Daoy (cell line): ENCODE data around the gene TFAP2A. TPM values are rescaled to one million over a fixed set of nuclear protein-coding genes. Genes with fewer than 3 reads are reported as not detected.

ENCODE experiments used
- DNase-seq: peaks from one replicate; pipeline ENCODE4 v3.0.0-alpha.2; 2015; ENCODE audit warnings: low read depth
- total RNA-seq: library from RNA; depleted of rRNA; stranded (reverse); fragments of >200 nt; shearing (Covaris generic); gene quantifications from 2 replicates; pipeline ENCODE4 v1.2.3, GENCODE V29; 2014; rRNA removed

The TFAP2A gene
- total RNA-seq, 1 experiment from 2014 or later: 4.5 TPM

- no peak for DNase-seq
Observed at GRCh38 chr6:10382728-10383330, 32.0 kb downstream of the TFAP2A start.

- no peak for DNase-seq
Observed at GRCh38 chr6:10382322-10382721, 32.6 kb downstream of the TFAP2A start.

- no peak for DNase-seq
Observed at GRCh38 chr6:10381830-10382208, 33.1 kb downstream of the TFAP2A start.

DNA sequence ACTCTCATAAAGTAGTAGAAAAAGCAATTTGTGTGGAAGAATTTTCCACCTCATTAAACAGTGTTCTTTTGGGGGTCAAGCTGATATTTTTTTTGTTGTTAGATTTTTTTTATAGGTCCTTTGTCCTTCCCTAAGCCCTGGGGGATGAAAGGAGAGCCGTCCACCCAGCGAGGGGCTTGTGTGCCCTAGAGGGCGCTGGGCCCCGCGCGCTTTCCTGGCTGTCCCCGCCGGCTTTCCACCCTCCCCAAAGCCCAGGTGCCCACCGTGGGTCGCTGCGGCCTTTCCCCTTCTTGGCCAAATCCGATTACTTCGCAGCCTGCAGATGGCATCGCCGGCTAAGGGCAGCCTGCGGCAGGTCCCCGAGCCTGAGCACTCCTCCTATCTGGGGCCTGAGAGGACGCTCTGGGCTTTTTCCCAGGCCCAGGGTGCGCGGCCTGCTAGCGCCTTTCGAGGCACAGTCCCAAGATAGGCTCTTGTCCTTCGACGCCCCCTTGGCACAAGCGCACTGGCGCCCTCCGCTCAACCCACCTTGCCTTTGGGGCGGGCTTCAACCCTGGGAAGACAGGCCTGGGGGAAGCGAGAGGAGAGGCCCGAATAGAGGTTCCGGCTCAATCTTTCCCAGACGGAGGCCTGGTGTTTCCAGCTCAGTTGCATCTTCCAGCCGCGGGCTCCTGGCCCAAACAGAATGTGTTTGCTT lies 33.6 kb downstream of the TFAP2A start:
- DNase-seq: peak; percentile 25

- DNase-seq: no peak
Observed at GRCh38 chr6:10375391-10375969, 39.4 kb downstream of the TFAP2A start.

DNA sequence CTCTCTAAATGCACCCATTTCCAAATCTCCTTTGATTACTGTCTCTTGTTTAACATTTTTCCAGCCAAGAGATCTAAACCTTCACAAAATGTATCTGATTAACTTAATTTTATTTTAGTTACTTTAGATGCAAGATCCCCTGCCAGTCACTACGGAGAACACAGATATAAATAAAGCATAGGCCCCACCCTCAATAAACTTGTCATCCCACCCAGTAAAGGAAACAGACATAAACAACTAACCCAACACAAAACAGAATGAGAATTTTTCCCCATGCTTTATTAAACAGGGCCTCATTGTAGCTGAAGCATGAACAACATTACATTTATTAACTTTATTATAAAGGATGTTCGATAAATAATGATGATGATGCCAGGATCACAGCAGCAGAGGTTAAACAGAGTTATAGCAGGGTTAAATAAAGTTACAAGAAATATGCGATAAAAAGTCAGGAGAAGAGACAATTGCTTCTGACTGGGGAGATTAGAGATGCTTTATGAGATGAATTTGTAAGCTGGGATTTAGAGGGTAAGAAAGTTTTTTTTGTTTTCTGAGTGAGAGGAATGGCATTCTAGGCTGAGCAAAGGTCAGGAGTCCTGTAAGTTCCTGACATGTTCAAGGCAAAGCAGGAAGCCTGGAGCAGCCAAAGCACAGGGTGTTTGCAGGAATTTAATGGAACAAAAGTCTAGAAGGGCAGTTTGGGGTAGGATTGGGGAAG lies 41.1 kb downstream of the TFAP2A start:
- peak; percentile 29 for DNase-seq

DNA sequence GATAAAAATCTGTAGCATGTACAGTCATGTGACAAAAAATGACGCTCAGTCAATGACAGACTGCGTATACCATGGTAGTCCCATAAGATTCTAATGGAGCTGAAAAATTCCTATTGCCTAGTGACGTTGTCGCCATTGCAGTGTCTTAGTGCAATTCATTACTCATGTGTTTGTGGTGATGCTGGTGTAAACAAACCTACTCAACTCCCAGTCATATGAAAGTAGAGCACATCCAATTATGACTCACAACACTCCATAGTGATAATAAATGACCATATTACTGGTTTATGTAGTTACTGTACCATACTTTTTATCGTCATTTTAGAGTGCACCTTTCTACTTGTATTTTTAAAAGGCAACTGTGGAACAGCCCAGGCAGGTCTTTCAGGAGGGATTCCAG lies 45.0 kb downstream of the TFAP2A start:
- peak; percentile 73 for DNase-seq

GRCh38 chr6:10368861-10369260 lies 46.0 kb downstream of the TFAP2A start:
- no peak for DNase-seq

- no peak for DNase-seq
Observed at GRCh38 chr6:10363911-10364310, 51.0 kb downstream of the TFAP2A start.

- DNase-seq: no peak
Observed at GRCh38 chr6:10362300-10362699, 52.6 kb downstream of the TFAP2A start.

- no peak for DNase-seq
Observed at GRCh38 chr6:10361428-10361827, 53.4 kb downstream of the TFAP2A start.

DNA sequence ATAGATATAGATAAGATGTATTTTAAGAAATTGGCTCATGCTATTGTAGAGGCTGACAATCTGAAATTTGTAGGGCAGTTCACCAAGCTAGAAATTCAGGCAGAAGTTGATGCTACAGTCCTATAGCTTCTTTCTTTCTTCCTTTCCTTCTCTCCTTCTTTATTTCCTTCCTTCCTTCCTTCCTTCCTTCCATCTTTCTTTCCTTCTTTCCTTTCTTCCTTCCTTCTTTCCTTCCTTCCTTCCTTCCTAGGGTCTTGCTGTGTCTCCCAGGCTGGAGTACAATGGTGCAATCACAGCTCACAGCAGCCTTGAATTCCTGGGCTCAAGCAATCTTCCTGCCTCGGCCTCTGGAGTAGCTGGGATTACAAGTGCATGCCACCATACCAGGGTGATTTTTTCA lies 55.3 kb downstream of the TFAP2A start:
- DNase-seq: no peak

GRCh38 chr6:10355115-10355702 lies 59.7 kb downstream of the TFAP2A start:
- peak; percentile 75 for DNase-seq

DNA sequence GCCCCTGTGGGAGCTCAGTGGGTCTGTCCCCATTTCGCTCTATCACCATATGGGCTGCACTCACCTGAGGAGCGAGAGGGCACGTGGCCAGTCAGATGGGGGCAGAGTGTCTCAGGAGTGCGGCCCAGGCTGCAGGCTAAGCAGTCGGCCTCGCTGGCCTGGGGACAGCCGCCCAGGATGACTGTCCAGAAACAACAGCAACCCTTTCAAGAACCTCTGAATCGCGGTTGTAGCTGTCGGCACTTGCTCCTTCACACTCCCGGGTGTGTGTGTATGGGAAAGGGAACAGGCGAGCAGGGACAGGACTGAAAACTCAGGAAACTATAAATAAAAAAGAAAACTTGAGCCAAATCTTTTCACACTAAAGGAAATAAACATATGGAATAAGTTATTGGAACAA lies 63.1 kb downstream of the TFAP2A start:
- DNase-seq: no peak

DNA sequence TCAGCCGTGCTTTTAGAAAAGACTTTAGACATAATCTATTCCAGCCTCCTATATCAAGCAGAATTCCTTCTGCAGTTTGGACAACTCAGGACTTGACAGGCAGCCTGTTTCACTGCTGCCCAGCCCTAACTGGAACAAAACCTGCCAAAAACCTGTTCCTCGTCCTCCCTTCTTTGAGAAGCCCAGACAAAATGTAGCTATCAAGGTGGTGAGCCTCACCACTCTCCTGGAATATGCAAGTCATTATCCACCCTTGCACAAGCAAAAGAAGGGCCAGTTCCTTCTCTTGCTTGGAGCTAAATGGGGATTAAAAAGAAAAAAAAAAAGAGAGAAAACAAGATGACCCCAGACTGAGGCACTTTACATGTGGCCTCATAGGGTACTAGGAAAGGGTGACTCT lies 64.2 kb downstream of the TFAP2A start:
- no peak for DNase-seq

DNA sequence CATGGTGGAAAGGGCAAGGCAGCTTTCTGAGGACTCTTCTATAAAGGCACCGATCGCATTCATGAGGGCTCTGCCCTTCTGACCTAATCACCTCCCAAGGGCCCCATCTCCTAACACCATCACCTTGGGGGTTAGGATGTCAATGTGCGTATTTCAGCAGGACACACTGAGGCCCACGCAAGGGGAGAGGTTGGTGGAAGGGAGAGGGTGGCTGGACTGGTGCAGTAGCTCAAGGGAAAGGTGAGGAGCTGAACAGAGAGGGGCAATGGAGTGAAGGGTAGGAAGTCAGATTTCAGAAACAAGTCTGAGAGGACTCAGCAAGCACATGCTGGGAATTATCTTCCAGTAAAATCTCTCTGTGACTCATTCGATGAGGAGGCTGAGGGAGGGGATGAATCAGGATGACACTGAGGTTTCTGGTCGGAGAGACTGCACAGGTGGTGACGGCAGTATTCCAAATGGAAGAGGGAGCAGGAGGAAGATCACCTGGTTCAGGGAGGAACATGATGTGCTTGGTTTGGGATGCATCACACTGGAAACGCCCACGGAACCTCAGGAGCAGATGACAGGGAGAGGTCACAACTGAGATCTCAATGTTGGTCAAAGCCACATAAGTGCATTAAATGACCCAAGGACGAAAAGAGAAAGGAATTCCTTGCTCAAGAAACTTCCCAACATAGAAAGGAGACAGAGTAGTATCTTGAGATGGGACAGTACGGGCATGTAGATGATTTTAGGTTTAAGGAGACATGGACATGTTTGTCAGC lies 67.1 kb downstream of the TFAP2A start:
- peak; percentile 86 for DNase-seq

Other genes with a start within 250 kb of the TFAP2A start
- gene GCNT2, start 106.3 kb upstream of the TFAP2A start, total RNA-seq: 4.7 and 5.9 TPM in 2 replicates